CD1c-positive myeloid dendritic cell (primary cell): ENCODE results near the gene GLP2R.
"Not testable (repeated sequence)": the region's sequence is repeated elsewhere in the genome, so short reads cannot be mapped to it uniquely, and the experiment has no call there.

ENCODE experiments used
- DNase-seq: peaks from one replicate; pipeline ENCODE4 v3.0.0-alpha.2; 2016; ENCODE audit errors: extremely low spot score

The GLP2R gene, protein sequence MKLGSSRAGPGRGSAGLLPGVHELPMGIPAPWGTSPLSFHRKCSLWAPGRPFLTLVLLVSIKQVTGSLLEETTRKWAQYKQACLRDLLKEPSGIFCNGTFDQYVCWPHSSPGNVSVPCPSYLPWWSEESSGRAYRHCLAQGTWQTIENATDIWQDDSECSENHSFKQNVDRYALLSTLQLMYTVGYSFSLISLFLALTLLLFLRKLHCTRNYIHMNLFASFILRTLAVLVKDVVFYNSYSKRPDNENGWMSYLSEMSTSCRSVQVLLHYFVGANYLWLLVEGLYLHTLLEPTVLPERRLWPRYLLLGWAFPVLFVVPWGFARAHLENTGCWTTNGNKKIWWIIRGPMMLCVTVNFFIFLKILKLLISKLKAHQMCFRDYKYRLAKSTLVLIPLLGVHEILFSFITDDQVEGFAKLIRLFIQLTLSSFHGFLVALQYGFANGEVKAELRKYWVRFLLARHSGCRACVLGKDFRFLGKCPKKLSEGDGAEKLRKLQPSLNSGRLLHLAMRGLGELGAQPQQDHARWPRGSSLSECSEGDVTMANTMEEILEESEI

GRCh38 chr17:9825641-9826150, at the start of gene GLP2R:
Gene GLP2R (plus strand): TSS chr17:9825924. CDS start chr17:9826064, 140 bp downstream.
- DNase-seq: no peak

- DNase-seq: no peak
Measured at GRCh38 chr17:9776911-9777310, 48.8 kb upstream of the GLP2R start.

GRCh38 chr17:9780552-9780951, 45.2 kb upstream of the GLP2R start:
- no peak for DNase-seq

- DNase-seq: no peak
Measured at GRCh38 chr17:9783050-9783449, 42.7 kb upstream of the GLP2R start.

DNA sequence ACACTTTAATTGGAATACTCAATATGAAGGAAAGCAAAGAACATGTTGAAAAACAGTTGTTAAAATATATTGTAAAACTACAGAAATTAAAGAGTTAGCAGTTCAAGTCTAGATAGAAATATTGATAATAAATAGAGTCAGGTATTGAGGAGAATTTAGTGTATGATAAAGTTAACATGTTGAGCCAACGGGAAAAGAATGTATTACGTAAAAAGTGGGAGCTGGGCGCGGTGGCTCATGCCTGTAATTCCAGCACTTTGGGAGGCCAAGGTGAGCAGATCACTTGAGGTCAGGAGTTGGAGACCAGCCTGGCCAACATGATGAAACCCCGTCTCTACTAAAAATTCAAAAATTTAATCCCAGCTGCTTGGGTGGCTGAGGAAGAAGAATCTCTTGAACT, 42.3 kb upstream of the GLP2R start:
- not testable (repeated sequence) for DNase-seq

GRCh38 chr17:9784544-9784943, 41.2 kb upstream of the GLP2R start:
- no peak for DNase-seq

- DNase-seq: no peak
Measured at GRCh38 chr17:9788601-9789000, 37.1 kb upstream of the GLP2R start.

GRCh38 chr17:9790316-9790715, 35.4 kb upstream of the GLP2R start:
- DNase-seq: no peak

DNA sequence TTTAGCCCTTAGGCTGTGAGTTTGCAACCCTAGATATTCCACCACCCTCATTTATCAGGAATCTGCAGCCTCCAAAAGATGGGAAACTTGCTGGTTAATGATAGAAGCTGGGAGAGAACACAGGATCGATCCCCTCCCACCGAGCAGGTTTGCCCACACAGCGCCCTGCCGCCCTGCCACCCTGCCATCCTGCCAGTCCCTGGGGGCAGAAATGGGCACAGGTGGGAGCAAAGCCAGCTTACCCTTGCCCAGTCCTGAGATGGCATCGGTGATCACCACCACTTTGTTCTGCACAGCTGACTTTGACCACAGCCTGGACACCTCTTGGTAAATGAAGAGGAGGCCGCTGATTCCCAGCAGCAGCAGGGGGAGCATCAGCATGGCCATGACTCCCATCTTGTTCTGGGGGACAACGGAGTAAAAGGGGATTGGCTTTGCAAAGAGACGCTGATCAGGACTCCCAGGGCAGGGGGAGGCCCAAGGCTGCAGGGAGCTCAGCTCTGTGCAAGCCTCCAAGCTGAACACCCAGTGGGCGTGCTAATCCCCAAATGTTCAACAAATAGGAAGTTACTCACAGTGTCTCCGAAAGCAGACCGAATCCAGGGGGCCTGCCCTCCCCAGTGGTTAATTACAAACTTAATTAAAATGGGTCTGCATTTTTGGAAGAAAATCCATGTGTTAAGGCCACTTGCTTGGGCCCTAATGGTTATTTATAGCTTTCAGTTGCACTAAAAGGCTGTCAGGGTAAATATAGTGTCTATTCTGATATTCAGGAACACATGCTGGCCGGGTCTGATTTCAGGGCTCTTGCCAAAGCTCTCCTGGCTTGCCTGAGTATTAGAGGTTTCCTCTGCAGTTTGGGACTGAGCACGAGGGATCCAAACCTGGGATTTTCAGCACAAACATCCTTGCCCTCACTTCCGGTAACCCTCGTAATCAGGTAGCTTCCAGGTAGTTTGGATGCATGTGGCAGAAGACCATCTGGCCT, 34.5 kb upstream of the GLP2R start, which contains the start of gene DHRS7C:
TSS of gene DHRS7C (minus strand) at position 704 of the 988 bp plus-strand sequence. CDS start at position 396, 308 bp downstream.
- no peak for DNase-seq

DNA sequence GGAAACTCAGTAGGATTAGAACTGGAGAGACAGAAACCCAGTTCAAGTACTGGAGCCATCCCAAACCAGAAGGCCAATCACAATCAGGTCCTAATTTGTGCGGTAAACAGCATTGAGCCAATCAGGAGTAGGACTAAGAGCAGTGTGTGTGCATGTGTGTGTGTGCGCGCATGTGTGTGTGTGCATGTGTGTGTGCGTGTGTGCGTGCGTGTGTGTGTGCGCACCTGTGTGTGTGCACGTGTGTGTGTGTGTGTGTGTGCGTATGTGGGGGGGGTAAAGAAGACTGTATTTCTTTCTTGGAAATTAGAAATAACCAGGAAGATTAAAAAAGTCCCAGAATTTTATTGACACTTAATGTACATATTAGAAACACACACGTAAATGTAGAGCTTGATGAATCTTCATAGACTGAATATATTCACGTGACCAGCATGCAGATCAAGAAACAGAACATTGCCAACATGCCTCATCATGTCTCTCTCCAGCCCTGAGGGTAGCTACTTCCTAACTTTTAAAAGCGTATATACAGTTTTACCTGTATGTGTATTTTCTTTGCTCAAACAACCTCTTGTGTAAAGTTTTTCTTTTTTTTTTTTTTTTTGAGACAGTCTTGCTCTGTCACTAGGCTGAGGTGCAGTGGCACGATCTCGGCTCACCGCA, 33.4 kb upstream of the GLP2R start:
- DNase-seq: no peak

DNA sequence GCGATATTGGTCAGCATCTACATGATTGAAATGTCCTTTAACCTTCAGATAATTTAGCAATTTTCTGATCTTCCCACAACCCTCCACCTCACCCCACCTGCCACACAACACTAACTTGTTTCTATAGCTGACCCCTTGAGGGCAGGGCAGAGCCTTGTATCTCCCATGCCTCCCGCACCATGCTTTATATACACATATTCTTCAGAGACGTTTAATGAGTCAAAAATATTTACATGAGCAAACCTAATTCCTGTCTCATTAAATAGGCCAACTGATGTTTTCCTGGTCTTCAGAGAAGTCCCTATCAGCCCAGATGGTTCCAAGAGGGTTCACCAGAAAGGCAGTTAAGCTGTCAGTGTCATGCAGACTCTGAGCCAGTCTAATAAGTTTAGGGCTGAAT, 27.7 kb upstream of the GLP2R start:
- DNase-seq: no peak

DNA sequence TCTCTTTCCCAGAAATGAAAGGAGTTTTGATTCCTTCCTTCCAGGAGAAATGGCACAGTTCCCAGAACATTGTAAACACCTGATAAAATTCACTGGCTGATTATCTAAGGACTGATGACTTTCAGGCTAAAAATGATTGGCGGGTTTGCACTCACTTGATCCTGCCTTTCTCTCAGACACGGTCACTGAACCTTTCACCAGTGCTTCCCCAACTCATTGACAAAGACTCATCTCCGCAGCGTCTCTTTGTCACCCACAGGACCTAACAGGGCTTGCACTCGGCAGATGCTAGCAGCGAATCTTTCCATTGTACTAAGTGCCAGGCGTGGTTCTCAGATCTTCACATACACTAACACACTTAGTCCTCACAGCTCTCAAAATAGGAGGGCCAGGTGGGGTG, 27.0 kb upstream of the GLP2R start:
- no peak for DNase-seq

DNA sequence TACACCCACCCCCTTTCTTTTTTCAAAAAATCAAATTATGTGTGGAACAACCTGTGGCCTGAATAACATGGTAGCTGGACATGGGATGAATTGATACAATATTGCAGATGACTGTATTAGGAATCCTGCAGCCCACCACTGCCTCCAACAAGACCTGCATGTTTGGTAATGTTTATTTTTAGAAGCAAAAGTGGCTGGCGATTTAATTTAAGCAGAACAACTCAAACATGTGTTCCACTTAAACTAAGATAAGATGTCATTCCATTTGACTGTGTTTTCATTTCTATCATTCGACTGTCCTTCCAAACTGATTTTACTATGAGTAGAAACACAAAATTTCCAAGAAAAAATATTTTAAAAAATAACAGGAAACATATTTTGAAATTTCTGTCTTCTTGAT, 24.2 kb upstream of the GLP2R start:
- DNase-seq: no peak

GRCh38 chr17:9802294-9802693, 23.4 kb upstream of the GLP2R start:
- DNase-seq: no peak

DNA sequence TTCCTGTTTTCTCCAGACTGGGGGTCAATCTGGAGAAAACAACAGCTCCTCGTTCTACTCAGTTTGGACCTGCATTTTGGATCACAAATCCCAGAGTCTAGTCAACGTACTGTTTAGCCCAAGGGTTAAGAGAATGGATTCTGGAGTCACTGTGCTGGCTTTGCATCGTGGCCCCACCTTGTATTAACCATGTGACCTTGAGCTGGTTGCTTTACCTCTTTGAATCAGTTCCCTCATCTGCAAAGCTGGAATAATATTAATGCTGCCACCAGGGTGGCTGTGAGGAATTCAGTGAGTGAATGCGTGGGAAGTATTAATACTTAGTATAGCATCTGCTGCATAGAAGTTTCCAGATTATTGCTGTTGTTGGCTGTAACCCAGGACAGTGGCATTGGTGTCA, 23.0 kb upstream of the GLP2R start:
- DNase-seq: no peak

DNA sequence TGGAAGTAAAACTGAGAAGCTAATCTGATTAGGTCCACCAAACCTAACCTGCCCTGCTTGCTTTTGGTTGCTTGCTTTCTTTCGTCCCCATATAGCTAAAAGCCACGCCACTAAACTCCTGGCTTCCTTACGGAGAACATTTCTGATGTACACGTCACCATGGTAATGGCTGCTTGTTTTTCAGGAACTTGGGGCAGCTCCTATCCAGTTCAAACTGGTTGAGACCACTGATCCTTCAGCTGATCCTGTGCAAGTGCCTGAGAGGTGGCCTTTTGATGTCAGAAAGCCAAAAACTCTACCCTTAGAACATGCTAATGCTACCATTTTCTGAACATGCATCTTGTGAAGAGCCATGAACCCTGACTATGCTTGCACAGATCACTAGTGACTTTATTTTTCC, 20.0 kb upstream of the GLP2R start:
- no peak for DNase-seq

- no peak for DNase-seq
Measured at GRCh38 chr17:9806699-9807098, 19.0 kb upstream of the GLP2R start.

DNA sequence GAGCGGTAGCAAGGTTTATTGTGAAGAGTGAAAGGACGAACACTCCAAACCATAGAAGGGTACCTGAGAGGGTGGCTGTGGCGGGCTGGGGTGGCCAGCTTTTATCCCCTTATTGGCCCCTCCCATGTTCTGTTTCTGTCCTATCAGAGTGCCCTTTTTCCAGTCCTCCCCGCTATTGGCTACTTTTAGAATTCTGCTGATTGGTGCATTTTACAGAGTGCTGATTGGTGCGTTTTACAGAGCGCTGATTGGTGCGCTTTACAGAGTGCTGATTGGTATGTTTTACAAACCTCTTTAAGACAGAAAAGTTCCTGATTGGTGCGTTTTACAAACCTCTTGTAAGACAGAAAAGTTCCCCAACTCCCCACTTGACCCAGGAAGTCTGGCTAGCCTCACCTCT, 16.3 kb upstream of the GLP2R start:
- no peak for DNase-seq

DNA sequence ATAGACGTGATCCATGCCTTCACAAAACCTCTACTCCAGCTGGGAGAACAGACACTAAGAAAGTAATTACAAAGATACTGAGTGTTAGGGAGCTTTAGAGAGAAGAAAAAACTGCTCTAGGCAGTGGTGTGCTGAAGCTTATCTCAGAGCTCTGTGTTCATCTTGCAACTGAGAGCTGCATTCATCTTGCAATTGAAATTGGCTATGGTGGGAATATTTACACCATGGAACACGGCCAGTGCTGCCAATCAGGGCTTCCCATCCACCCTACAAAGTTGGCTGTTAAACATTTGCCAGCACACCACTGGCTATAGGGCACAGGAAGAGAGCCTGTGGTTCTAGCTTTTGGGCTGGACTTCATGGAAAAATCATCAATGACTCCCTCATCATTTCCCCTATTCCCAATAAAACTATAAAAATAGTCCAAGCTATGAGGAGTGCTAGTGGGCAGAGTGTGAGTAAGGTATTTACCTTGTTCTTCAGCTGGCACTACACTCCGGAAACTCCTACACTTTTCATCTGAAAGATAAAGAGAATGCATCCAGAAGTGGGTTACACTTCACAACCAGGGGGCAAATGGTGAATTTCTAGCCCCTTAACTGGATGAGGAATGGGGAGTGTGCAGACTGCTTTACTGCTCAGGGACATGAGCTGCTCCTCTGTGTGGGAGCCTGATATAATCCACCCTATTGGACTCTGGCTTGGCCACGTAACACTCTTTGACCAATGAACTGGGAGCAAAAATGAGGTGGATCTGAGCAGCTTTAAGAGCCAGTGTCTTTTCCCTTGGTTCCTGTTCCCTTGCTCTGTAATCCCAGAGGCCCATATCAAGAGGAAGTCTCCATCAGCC, 15.4 kb upstream of the GLP2R start:
- DNase-seq: no peak

GRCh38 chr17:9811086-9811485, 14.6 kb upstream of the GLP2R start:
- DNase-seq: no peak

- DNase-seq: no peak
Measured at GRCh38 chr17:9811537-9811936, 14.2 kb upstream of the GLP2R start.
